ENCODE data around the gene ZNF527. TPM values are rescaled to one million over a fixed set of nuclear protein-coding genes. Genes with fewer than 3 reads are reported as not detected.

The ZNF527 gene
- total and polyA plus RNA-seq, 9 of the 15 experiments (the other 6 are each of a cell fraction or from before 2014, with no cell fraction given) = 0.18 to 1.4 (median 0.86) TPM

GRCh38 chr19:37346091-37346490 lies 24.8 kb upstream of the ZNF527 start:
- H3K36me3 ChIP-seq (ENCODE audit: control insufficient read depth, insufficient read depth, low read length) = no peaks in the 10 kb centered on the region
- H3K9me3 ChIP-seq (replicated peaks; ENCODE audit: control insufficient read depth, insufficient read depth, low read depth, low read length) = no peaks in the 10 kb centered on the region; the same call in 1 of the 2 replicates
- TF ChIP-seq SREBF2 (CRISPR knock-in tag; IDR thresholded peaks at IDR 0.05) = no peak
- no peak for TF ChIP-seq ZBTB26 (CRISPR knock-in tag; IDR thresholded peaks at IDR 0.05)
- no peak for TF ChIP-seq MBD2 (IDR thresholded peaks at IDR 0.05; ENCODE audit: borderline replicate concordance, low read depth)
- no peak for TF ChIP-seq NFXL1 (CRISPR knock-in tag; IDR thresholded peaks at IDR 0.05)
- no peak for TF ChIP-seq SNAPC5 (CRISPR knock-in tag; IDR thresholded peaks at IDR 0.05)
- no peak for TF ChIP-seq GTF2B (IDR thresholded peaks at IDR 0.05; ENCODE audit: extremely low read depth, insufficient read length)
- TF ChIP-seq ARID3A (IDR thresholded peaks at IDR 0.05; ENCODE audit: borderline replicate concordance, low read depth, low read length) = no peak
- no peaks in the 10 kb centered on the region for H3K4me1 ChIP-seq (replicated peaks in 1 of 2; ENCODE audit: control insufficient read depth in 2 of 2, insufficient read depth in 2 of 2, low read length in 2 of 2)
- no peaks in the 10 kb centered on the region for H4K20me1 ChIP-seq (replicated peaks; ENCODE audit: control insufficient read depth, insufficient read depth, low read length)
- DNase-seq (ENCODE audit: extremely low read depth in 1 of 4, low spot score in 3 of 4) (no peak), ATAC-seq (no peak), FAIRE-seq (no peak)
- H3K27me3 ChIP-seq (ENCODE audit: control insufficient read depth in 2 of 2, insufficient read depth in 2 of 2, low read length in 2 of 2) = no peaks in the 10 kb centered on the region
- no peak overlapping the region for H3K4me2 ChIP-seq (ENCODE audit: insufficient read depth, low read length)
- H3K9ac ChIP-seq (ENCODE audit: insufficient read depth in 1 of 2, low read depth in 2 of 2, low read length in 2 of 2) = no peak overlapping the region
- intact Hi-C loops (cut with micrococcal nuclease) = no loop called here
- in situ Hi-C loops (cut with MboI) = no loop called here
- H3K79me2 ChIP-seq (ENCODE audit: control insufficient read depth, insufficient read depth, low read length) = no peaks in the 10 kb centered on the region
- CTCF ChIA-PET (ENCODE audit: low intra/inter-chr PET ratio) = no interaction called here
- 0% methylated on average over 6 of the region's 6 CpGs for WGBS (ENCODE audit: insufficient coverage, low coverage, missing lambda C conversion rate)
- no peak overlapping the region for H2AFZ ChIP-seq (ENCODE audit: low read depth, low read length)
- H3K9me1 ChIP-seq (ENCODE audit: control insufficient read depth, insufficient read depth, low read length) = no peaks in the 10 kb centered on the region
- no peak overlapping the region for H3K4me3 ChIP-seq
- POLR2A ChIA-PET = no interaction called here
- no peak overlapping the region for H3K27ac ChIP-seq (ENCODE audit: extremely low read depth, low read depth, low read length)
- BruUV-seq (replicated peaks) = no TSS peak

Data from K562 (cell line).